ENCODE results near the gene DROSHA. TPM values are rescaled to one million over a fixed set of nuclear protein-coding genes. Genes with fewer than 3 reads are reported as not detected.

DROSHA gene
- total and polyA plus RNA-seq, 2 of the 4 experiments (the other 2 are of a cell fraction), result 36.4 to 36.5 TPM

GRCh38 chr5:31385774-31386537 lies 145.9 kb downstream of the DROSHA start:
- Histone ChIP-seq H3K27me3 (ENCODE audit: control insufficient read depth, insufficient read depth, low read length) (no peaks in the 10 kb centered on the region), H2BK20ac (ENCODE audit: low read depth, low read length) (no peak overlapping the region), H3K56ac (ENCODE audit: extremely low read depth, insufficient read depth, low read length) (no peak overlapping the region), H2AK5ac (ENCODE audit: low read depth, low read length) (no peak overlapping the region), H3K9ac (ENCODE audit: low read depth, low read length) (no peak overlapping the region), H4K8ac (ENCODE audit: low read depth in 2 of 2, low read length in 2 of 2) (no peak overlapping the region), H3K4me1 (ENCODE audit: control insufficient read depth, insufficient read depth, low read length) (peaks cover 4% of the 10 kb centered on the region), H4K91ac (ENCODE audit: insufficient read depth, low read depth, low read length) (no peak overlapping the region), H3K9me1 (ENCODE audit: insufficient read depth, low read length) (0 out of 2 replicates have a peak, but pooled peaks cover 3% of the 10 kb centered on the region), H4K5ac (ENCODE audit: low read depth, low read length) (no peak overlapping the region), H3K4me2 (ENCODE audit: low read depth, low read length) (no peak overlapping the region), H3K4ac (ENCODE audit: low read depth, low read length) (no peak overlapping the region), H3K18ac (ENCODE audit: low read depth, low read length) (no peak overlapping the region), H3K9me3 (ENCODE audit: control insufficient read depth, insufficient read depth, low read length) (peaks cover 13% of the 10 kb centered on the region), H3K23ac (ENCODE audit: low read depth, low read length) (no peak overlapping the region), H3K79me1 (ENCODE audit: low read depth in 1 of 2, low read length in 2 of 2) (no peaks in the 10 kb centered on the region), H4K20me1 (ENCODE audit: insufficient read depth, low read length) (no peaks in the 10 kb centered on the region), H2AFZ (replicated peaks; ENCODE audit: low read length, poor library complexity) (no peak overlapping the region), H3K4me3 (ENCODE audit: insufficient read depth, low read depth, low read length) (no peak overlapping the region), H2BK120ac (ENCODE audit: low read depth, low read length) (no peak overlapping the region), H3K27ac (ENCODE audit: insufficient read depth, low read length) (no peak overlapping the region), H2BK15ac (ENCODE audit: low read depth, low read length) (no peak overlapping the region), H3K14ac (replicated peaks; ENCODE audit: low read depth, low read length) (no peak overlapping the region; the same call in 1 of the 2 replicates), H2AK9ac (replicated peaks; ENCODE audit: low read depth, low read length, poor library complexity) (no peak overlapping the region), H3K36me3 (ENCODE audit: control insufficient read depth, insufficient read depth, low read length) (no peaks in the 10 kb centered on the region), H2BK5ac (ENCODE audit: low read depth, low read length, poor library complexity, severe bottlenecking) (no peak overlapping the region)
- intact Hi-C loops (cut with micrococcal nuclease), result no loop called here
- no TSS peak for BruUV-seq (replicated peaks)
- no peak for TF ChIP-seq CHD1 (IDR thresholded peaks at IDR 0.05; ENCODE audit: low read depth, low read length)
- no peak for TF ChIP-seq MAZ (IDR thresholded peaks at IDR 0.05; ENCODE audit: borderline replicate concordance, low read depth, low read length)
- TF ChIP-seq CTCF (conservative IDR thresholded peaks at IDR 0.05; ENCODE audit: low read depth, low read length), result no peak
- no peak for TF ChIP-seq RCOR1 (IDR thresholded peaks at IDR 0.05; ENCODE audit: insufficient replicate concordance, low read length)
- no peak for TF ChIP-seq SMC3 (IDR thresholded peaks at IDR 0.05; ENCODE audit: low read depth, low read length)
- no peak for TF ChIP-seq BHLHE40 (IDR thresholded peaks at IDR 0.05; ENCODE audit: low read depth, low read length)
- TF ChIP-seq FOS (IDR thresholded peaks at IDR 0.05; ENCODE audit: low read depth, low read length), result no peak
- no peak for TF ChIP-seq RAD21 (IDR thresholded peaks at IDR 0.05; ENCODE audit: low read length)
- no peak for TF ChIP-seq RFX5 (IDR thresholded peaks at IDR 0.05; ENCODE audit: low read depth, low read length)
- TF ChIP-seq CEBPB (IDR thresholded peaks at IDR 0.05; ENCODE audit: low read depth, low read length), result no peak
- TF ChIP-seq POLR2A (IDR thresholded peaks at IDR 0.05; ENCODE audit: low read depth, low read length), result no peak
- TF ChIP-seq MXI1 (IDR thresholded peaks at IDR 0.05; ENCODE audit: borderline replicate concordance, low read depth, low read length), result no peak
- ATAC-seq (ENCODE audit: low read depth) (no peak), DNase-seq (peak; percentile 42)
- ChIA-PET POLR2A (ENCODE audit: unreplicated experiment) (no interaction called here), CTCF (no interaction called here)
- in situ Hi-C loops (cut with MboI; ENCODE audit: low sequenced_read_pairs), result no loop called here
- dilution Hi-C loops (cut with HindIII; ENCODE audit: low sequenced_read_pairs, unreplicated experiment), result no loop called here
- WGBS, 2 experiments (ENCODE audit: extremely low coverage in 2 of 2, insufficient read length in 1 of 2), result 60% methylated on average over 1 of the region's 10 CpGs; no CpG with 5 or more reads in 1 of the 2 experiments
